ENCODE measurements around the gene LRRC49.

LRRC49 gene

DNA sequence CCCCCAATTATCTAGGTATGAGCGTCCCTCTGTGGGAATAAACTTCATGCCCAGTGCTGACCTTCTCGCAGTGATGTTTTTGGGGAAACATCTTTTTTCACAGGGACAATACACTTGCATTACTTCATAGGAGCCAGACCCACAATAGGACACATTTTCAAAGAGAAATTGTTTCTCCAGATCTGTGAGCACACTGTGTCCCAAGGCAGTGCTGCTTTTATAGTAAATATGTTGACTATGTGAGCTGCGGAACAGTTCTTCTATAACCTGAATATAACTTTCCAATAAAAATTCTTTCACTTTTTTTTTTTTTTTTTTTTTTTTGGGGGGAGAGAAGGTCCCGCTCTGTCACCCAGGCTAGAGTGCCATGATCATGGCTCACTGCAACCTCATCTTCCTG is 205.3 kb downstream of the LRRC49 start:
- DNase-seq = no peak

GRCh38 chr15:71098920-71099319 is 206.3 kb downstream of the LRRC49 start:
- DNase-seq = no peak
